Measurements from ENCODE around the gene IL17C. TPM values are rescaled to one million over a fixed set of nuclear protein-coding genes. Genes with fewer than 3 reads are reported as not detected.
"Not testable (repeated sequence)": the region's sequence is repeated elsewhere in the genome, so short reads cannot be mapped to it uniquely, and the experiment has no call there.

Gene IL17C
- polyA plus RNA-seq, 10 donors = not detected

DNA sequence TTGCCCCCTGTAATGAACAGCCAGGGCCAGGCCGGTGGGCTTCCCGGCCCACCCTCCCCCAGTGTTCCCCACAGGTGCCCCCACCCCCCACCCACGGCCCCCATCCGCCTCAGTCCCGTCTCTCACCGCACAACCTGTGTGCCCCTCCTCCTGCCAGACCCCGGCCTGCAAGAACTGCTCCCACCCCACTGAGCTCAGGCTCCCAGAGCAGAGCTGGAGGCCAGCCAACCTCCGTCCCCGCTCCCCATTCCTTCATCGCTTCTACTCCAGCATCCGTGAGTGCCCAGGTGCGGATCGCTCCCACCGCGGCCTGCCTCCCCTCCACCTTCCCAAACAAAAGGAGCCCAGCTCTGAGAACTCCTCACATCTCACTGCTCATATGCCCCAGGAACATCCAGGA lies 20.3 kb downstream of the IL17C start:
- no peak for DNase-seq

DNA sequence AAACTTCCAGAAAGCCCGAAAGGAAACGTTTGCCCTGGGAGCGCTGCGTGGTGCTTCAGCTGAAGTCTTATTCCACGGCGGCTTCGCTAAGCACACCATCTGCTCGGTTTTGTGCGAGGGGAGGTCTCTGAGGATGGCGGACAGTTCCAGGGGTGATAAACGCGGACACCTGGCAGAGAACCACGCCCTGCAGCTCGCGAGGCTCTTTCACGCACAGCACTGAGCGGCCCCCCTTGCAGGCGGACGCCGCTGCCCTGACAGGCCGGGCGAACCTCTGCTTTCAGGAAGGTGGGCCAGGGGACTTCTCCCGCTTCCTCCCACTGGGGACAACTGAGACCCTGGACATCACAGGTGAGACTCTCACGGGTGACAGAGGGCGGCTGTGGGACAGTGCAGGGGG lies 20.8 kb downstream of the IL17C start:
- DNase-seq = no peak

DNA sequence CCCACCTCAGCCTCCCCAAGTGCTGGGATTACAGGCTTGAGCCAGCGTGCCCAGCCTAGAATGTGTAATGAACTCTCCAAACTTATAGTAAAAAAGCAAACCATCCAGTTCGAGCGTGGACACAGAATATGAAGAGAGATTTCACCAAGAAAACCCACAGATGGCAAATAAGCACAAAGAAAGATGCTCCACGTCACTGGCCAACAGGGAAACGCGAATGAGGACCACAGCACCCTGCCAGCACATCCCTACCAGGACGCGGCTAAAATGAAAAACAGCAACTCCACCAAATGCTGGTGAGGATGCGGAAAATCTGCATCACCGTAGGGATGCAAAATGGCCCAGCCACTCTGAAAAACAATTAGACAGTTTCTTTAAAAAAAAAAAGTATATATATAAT lies 23.1 kb downstream of the IL17C start:
- DNase-seq = no peak

DNA sequence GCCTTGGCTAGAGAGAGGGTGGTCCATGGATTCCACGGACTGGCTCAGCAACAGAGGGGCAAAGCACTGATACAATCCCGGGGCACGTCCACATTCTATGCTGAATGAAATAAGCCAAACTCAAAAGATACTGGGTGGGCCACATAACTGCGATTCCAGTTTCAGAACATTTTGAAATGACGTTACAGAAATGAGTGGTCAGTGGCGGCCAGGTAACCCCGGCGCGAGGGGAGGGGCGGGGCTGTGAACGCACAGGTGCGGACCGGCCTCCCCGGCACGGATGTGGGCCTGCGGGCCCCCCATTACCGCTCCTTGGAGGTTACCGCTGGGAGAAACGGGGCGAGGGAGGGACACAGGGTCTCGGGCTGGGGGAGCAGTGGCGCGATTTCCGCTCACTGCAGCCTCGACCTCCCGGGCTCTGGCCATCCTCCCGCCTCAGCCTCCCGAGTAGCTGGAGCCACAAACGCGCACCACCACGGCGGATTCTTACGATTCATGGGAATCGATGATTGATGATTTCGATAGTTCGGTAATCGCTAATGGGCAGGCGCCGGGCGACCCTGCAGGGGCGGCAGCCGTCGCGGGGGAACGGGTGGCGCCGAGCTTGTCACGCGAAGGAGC lies 24.0 kb downstream of the IL17C start:
- no peak for DNase-seq

- DNase-seq = peak; percentile 98 to 99 (median 99)
These were observed 24.7 kb downstream of the IL17C start, which contains the start of gene MVD for GRCh38 chr16:88662843-88663606. MVD (minus strand) TSS chr16:88663091; CDS start chr16:88663080, 11 bp downstream.

DNA sequence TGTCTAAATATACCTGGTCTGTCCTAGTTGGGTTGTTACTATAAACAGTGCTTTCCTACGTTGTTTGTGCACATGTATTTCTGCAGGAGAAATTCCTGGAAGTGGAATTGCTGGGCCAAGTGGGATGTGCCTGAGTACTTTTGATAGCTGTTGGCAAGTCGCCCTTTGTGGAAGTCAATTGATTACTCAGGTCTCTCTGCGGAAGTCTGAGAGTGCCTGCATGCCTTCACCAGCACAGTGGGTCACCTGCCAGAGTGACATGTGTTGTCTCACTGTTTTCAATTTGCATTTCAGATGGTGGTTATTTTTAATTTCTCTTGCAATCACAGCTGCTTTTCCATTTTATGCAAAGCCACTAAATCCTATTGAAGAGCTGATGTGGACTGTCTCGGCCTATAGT lies 26.8 kb downstream of the IL17C start:
- DNase-seq = no peak

DNA sequence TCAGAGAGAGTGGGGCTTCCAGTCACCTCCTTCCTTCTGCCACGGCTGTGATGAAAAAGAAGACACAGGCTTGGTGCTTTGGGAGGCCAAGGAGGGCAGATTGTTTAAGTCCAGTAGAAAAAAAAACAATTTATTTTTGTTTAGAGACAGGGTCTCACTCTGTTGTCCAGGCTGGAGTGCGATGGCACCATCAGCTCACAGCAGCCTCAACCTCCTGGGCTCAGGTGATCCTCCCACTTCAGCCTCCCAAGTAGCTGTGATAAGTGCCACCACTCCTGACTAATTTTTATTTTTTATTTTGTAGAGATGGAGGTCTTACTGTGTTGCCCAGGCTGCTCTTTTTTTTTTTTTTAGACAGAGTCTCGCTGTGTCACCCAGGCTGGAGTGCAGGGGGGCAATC lies 27.2 kb downstream of the IL17C start:
- no peak for DNase-seq

DNA sequence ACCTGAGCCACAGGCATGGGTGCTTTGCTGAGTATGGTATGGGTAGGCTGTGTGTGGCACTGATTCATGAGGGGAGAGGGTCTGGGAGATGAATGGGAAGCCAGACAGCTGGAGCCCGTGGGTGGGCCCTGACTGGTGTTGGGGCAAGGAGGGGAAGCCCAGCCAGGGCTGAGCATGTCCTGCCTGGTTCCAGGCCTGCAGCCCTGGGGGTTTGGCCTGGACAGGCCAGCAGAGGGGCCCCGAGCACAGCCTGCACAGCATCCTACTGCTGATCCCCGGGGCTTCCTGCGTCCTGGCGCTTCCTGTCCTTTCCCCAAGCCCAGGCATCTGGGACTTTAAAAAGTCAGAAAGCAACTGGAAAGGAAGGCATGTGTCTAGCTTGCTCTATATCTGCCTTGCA lies 29.1 kb downstream of the IL17C start:
- no peak for DNase-seq

DNA sequence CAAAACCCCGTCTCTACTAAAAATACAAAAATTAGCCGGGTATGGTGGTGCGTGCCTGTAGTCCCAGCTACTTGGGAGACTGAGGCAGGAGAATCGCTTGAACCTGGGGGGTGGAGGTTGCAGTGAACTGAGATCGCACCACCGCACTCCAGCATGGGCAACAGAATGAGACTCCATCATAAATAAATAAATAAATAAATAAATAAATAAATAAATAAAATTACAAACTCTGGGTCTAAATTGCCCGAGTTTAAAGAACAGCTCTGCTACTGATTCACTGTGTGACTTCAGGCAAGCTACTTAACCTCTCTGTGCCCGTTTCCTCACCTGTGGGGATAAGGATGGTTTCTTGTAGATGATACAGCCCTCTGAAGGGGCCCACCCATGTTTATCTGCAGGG lies 31.1 kb downstream of the IL17C start:
- DNase-seq = not testable (repeated sequence)

GRCh38 chr16:88669980-88670379 lies 31.6 kb downstream of the IL17C start:
- peak in 1 of 3 donors; percentile 42 for DNase-seq

DNA sequence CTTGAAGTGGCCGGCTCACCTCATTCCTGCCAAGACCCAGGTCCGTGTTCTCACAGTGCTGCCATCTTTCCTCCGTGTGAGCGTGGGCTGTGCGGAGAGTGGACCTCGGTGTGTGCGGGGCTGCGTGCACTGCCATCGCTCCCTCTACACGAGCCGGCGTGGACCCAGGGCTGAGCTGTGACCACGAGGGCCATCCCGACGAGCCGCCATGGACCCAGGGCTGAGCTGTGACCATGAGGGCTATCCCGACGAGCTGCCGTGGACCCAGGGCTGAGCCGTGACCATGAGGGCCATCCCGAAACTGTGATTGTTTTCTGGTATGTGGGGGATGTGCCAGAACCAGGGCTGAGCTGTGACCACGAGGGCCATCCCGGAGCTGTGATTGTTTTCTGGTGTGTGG lies 33.4 kb downstream of the IL17C start:
- no peak for DNase-seq

- no peak for DNase-seq
These were observed 34.4 kb downstream of the IL17C start for GRCh38 chr16:88672776-88673175.

DNA sequence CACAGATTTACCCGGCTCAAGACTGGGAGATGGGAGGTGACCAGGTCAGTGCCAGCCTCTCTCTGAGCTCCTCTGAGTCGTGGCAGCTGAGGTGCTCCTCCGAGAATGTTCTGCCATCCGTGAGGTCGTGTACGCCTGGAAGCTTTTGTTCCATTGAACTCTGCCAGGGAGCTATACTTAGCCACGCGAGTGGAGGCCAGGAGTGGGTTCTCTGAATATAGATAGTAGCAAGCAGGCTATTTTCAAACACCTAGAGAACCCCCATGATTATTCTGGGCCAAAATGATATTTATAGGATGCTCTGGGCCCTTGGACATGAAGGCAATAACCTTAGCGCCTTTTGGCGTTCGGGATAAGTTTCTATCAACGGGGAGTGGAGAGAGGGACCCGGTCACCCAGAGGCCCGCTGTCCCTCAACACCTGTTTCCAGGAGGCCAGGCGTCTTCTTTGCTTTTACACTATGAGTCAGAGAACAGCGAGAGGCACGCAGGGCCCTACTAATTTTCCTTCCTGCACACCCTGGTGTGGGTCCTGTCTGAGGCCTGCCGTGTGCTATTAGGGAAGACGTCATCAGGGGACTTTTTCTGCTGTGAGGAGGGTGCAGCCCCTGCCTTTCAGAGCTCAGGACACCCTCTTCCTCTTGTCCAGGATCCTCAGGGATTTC lies 35.5 kb downstream of the IL17C start:
- DNase-seq = no peak

GRCh38 chr16:88676502-88677242 lies 38.3 kb downstream of the IL17C start:
- DNase-seq = no peak

DNA sequence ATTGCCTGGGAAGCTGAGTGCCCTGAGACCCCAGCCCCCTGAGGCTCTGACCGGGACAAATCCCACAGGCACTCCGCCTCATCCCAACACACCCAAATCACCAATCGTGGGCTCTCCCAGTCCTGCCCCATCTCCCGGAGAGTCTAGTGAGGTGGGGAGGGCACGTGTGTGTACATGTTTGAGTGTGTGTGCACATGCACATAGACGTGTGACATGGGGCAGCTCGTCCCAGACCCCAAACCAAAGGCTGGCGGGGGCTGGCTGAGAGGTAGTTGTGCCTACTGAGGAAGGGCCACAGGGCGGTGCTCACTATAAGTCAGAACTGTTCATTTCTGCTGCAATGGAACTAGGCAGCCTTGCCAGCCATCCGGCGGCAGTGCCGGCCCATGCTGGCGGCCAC lies 39.3 kb downstream of the IL17C start:
- DNase-seq = no peak

DNA sequence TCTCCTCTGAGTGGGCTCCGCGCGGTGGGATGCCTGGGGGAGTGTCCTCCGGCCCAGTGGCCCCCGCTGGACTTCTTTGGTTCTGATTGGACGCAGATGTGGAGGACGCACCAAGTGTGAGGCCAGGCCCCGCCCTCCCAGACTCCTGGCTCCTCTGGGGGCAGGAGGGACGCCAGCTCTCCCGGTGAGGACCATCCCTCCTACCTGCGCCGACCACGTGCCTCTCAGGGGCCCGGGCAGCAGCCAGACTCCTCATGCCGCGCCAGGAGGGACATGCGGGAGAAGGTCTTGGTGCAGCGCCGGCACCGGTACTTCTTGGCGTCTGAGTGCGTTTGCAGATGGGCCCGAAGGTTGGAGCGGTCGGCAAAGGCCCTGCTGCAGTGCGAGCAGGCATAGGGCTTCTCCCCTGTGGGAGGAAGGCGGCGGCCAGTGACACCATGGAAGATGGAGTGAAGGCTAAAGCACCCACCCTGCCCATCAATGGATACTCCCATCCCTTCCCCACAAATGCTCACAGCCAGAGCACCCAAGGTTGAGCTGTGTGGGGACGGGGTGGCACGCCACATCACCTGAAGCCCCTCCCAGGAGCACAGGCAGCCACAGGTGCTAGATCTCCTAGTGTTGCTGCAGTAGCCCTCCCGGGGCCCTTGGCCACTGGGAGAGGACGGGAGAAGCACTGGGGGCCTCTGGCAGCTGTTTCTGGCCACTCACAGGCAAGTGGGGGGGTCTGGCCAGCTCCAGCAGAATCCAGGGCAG lies 40.0 kb downstream of the IL17C start:
- no peak for DNase-seq

- DNase-seq = no peak
These were observed 42.2 kb downstream of the IL17C start for GRCh38 chr16:88680554-88681083.

- DNase-seq = no peak
These were observed 42.8 kb downstream of the IL17C start for GRCh38 chr16:88681084-88681680.

GRCh38 chr16:88681709-88682451 lies 43.5 kb downstream of the IL17C start:
- peak in 1 of 3 donors; percentile 41 for DNase-seq

- no peak for DNase-seq
These were observed 46.3 kb downstream of the IL17C start for GRCh38 chr16:88684569-88685155.

All from muscle of back (tissue), 11 donors.